ENCODE data around the gene SLK.

DNA sequence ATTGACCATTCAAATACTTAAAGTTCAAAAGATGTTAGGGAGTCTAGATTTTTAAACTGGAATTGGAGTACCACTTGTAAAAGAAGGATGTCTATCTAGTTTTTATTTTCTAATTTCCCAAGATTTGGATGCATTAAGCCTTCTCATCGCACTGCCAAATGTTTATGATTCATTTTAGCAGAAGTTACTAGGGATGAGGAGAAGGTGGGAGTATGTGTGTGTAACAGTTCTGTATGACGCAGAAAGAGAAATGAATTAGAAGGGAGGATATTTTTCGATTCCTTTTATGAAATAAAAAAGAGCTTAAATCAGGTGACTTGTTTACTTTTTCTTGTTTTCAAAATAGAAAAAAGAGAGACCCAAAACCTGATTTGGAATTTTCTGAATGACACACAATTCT is 6.8 kb upstream of the SLK start:
- TF ChIP-seq CTCF (IDR thresholded peaks at IDR 0.05) = no peak
- TF ChIP-seq POLR2A (IDR thresholded peaks at IDR 0.05) = no peak
- no peak for TF ChIP-seq POLR2AphosphoS5 (IDR thresholded peaks at IDR 0.05)
